Esophagus squamous epithelium (tissue), 5 donors: ENCODE measurements around the gene TANC1. TPM values are rescaled to one million over a fixed set of nuclear protein-coding genes. Genes with fewer than 3 reads are reported as not detected.
A peak's percentile ranks its signal among the peaks of the same experiment; 100 is the strongest.
"Not testable (repeated sequence)": the region's sequence is repeated elsewhere in the genome, so short reads cannot be mapped to it uniquely, and the experiment has no call there.

Source experiments
- DNase-seq: peaks from one replicate; lab custom pipeline; 2025; lab: John Stamatoyannopoulos, UW
- H3K27ac ChIP-seq, 4 donors: fragments of 200-600 bp; sonication (generic); one replicate each; pipeline ENCODE4 v1.5.1; 2016 to 2019; ENCODE audit warnings: mild to moderate bottlenecking in 1 of 4
- H3K27me3 ChIP-seq, 4 donors: fragments of 200-600 bp; sonication (generic); 1 replicate in 3 of 4; 2 replicates in 1 of 4; pipeline versions ENCODE4 v1.5.1 to v1.6.0; 2017 to 2021; ENCODE audit warnings: antibody characterized with exemption in 1 of 4
- H3K36me3 ChIP-seq, 3 donors: fragments of 200-600 bp; sonication (generic); one replicate each; pipeline ENCODE4 v1.5.1; 2016 to 2019
- H3K4me1 ChIP-seq, 3 donors: fragments of 200-600 bp; sonication (generic); one replicate each; pipeline ENCODE4 v1.5.1; 2017 to 2019
- H3K4me3 ChIP-seq, 4 donors: fragments of 200-600 bp; sonication (generic); 1 replicate in 3 of 4; 2 replicates in 1 of 4; pipeline ENCODE4 v1.5.1; 2016 to 2019; ENCODE audit warnings: mild to moderate bottlenecking in 2 of 4, moderate library complexity in 1 of 4
- H3K9me3 ChIP-seq, 3 donors: fragments of 200-600 bp; sonication (generic); one replicate each; pipeline ENCODE4 v1.5.1; 2016 to 2019
- POLR2A ChIP-seq, 4 donors: fragments of 450-650 bp; IDR thresholded peaks; one replicate each; pipeline ENCODE4 v1.6.1; 2017; ENCODE audit warnings: antibody characterized with exemption in 4 of 4, mild to moderate bottlenecking in 4 of 4, moderate library complexity in 3 of 4
- WGBS, 2 donors: methylation state at CpG; one replicate each; pipeline ENCODE4 v1.1.5; 2018; 5-methylcytosine and 5-hydroxymethylcytosine counted together
- intact Hi-C: fragments of 100-400 bp; cut with DNase I; formaldehyde crosslinking; loops from one replicate; pipeline ENCODE4 v1.15.0; 2022
- total RNA-seq, 4 donors: library from RNA; depleted of rRNA; stranded (reverse); fragments of >200 nt; gene quantifications; one replicate each; pipeline ENCODE4 v1.1.0, GENCODE V29; 2016
- TF ChIP-seq, protein P1 (sequence below), 6 experiments: fragments of 450-650 bp in 4 of 6; fragments of 200-600 bp in 2 of 6; sonication (generic) in 2 of 6; IDR thresholded peaks; one replicate each; pipeline ENCODE4 v1.5.1; 2016 to 2019; ENCODE audit warnings: antibody characterized with exemption in 6 of 6, mild to moderate bottlenecking in 4 of 6, moderate library complexity in 4 of 6
- donor health status: DM: yes; HTN: yes; CAD: no.

Gene TANC1
- total RNA-seq, 4 donors from 2014 or later: 29.4 to 54.5 (median 42.2) TPM

DNA sequence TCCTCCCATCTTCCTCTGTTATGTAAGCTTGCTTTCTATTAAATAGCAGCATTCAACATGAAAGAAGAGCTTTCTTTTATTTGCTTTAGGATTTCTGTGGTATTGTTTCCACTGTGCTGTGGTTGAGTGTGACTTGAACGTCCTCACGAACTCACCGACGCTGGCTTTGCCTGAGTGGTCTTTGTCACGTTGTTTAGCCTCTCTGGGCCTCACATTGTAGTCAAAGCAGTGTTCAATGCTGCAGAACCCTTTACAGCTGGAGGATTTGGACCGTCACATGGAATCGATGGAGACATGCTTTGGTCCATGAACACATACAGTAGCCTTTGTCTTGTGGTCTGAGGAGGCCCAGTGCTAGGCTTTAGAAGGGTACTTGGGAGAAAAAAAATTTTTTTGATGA is 66.3 kb downstream of the TANC1 start:
- 52 to 55% methylated on average over 7 of the region's 7 CpGs for WGBS, 2 donors
- DNase-seq: no peak
- H3K4me3 ChIP-seq: no peak overlapping the region
- intact Hi-C loops: loop anchor here (5.0 kb wide), 1 partner anchor 78 kb away; no protein-coding TSS in a partner anchor
- H3K27ac ChIP-seq: peak overlapping the region in 1 of 4 donors; percentile 34
- no peaks in the 10 kb centered on the region for H3K36me3 ChIP-seq
- H3K27me3 ChIP-seq: no peaks in the 10 kb centered on the region
- no peaks in the 10 kb centered on the region for H3K9me3 ChIP-seq
- peaks cover 9 to 61% (median 31%) of the 10 kb centered on the region in 3 donors for H3K4me1 ChIP-seq
- TF ChIP-seq, protein P1, sequence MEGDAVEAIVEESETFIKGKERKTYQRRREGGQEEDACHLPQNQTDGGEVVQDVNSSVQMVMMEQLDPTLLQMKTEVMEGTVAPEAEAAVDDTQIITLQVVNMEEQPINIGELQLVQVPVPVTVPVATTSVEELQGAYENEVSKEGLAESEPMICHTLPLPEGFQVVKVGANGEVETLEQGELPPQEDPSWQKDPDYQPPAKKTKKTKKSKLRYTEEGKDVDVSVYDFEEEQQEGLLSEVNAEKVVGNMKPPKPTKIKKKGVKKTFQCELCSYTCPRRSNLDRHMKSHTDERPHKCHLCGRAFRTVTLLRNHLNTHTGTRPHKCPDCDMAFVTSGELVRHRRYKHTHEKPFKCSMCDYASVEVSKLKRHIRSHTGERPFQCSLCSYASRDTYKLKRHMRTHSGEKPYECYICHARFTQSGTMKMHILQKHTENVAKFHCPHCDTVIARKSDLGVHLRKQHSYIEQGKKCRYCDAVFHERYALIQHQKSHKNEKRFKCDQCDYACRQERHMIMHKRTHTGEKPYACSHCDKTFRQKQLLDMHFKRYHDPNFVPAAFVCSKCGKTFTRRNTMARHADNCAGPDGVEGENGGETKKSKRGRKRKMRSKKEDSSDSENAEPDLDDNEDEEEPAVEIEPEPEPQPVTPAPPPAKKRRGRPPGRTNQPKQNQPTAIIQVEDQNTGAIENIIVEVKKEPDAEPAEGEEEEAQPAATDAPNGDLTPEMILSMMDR (IDR thresholded peaks at IDR 0.05): no peak
- TF ChIP-seq POLR2A (IDR thresholded peaks at IDR 0.05): no peak

DNA sequence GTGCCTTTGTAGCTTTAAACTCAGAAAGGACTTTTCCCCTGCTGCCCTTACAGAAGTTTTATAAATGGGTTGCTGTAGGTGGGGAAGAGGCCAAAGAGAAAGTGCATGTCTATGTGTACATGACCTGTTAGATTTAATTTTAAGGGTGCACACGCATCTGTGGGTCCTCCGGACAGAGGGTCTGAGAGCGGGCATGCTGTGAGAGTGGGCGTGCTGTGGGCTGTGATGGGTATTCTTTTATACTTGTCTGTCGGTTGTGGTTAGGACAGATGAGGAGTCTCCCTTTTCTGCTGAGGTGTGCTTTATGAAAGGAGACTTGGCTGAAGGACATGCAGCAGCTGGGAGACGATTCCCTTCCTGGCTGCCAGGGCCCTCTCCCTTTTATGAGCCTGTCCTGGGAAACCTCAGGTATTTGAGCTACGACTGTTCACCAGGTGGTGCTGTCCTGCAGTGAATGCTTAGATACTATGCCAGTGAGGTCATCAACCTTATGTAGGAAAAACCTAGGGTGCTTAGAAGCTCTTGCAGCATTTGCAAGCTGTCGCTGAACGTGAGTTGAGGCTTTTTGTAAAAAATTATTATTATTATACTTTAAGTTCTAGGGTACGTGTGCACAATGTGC is 67.5 kb downstream of the TANC1 start:
- Histone ChIP-seq H3K4me1 (peaks cover 4 to 57% (median 26%) of the 10 kb centered on the region in 3 donors), H3K36me3 (no peaks in the 10 kb centered on the region), H3K4me3 (no peak overlapping the region), H3K27ac (peak overlapping the region in 2 of 4 donors; percentile 35 to 41), H3K9me3 (no peaks in the 10 kb centered on the region), H3K27me3 (no peaks in the 10 kb centered on the region)
- TF ChIP-seq, protein P1 (IDR thresholded peaks at IDR 0.05): peak in 5 of 6 experiments; percentile 38 to 80 (median 53)
- TF ChIP-seq POLR2A (IDR thresholded peaks at IDR 0.05): no peak
- WGBS, 2 donors: 59 to 68% methylated on average over 9 of the region's 10 CpGs
- DNase-seq: no peak
- intact Hi-C loops: no loop called here

DNA sequence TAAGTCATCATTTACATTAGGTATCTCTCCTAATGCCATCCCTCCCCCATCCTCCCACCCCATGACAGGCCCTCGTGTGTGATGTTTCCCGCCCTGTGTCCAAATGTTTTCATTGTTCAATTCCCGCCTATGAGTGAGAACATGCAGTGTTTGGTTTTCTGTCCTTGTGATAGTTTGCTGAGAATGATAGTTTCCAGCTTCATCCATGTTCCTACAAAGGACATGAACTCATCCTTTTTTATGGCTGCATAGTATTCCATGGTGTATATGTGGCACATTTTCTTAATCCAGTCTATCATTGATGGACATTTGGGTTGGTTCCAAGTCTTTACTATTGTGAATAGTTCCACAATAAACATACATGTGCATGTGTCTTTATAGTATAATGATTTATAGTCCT is 68.0 kb downstream of the TANC1 start:
- H3K9me3 ChIP-seq, DNase-seq, H3K27ac ChIP-seq, intact Hi-C loops, H3K4me3 ChIP-seq, H3K27me3 ChIP-seq, H3K36me3 ChIP-seq: not testable (repeated sequence)
- peaks cover 7 to 57% (median 25%) of the 10 kb centered on the region in 3 donors for H3K4me1 ChIP-seq
- WGBS, 2 donors: 70 to 90% methylated on average over 3 of the region's 3 CpGs

DNA sequence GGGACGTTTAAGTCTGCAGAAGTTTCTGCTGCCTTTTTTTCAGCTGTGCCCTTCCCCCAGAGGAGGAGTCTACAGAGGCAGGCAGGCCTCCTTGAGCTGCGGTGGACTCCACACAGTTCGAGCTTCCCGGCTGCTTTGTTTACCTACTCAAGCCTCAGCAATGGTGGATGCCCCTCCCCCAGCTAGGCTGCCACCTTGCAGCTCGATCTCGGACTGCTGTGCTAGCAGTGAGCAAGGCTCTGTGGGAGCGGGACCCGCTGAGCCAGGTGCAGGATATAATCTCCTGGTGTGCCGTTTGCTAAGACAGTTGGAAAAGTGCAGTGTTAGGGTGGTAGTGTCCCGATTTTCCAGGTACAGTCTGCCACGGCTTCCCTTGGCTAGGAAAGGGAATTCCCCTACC is 72.9 kb downstream of the TANC1 start:
- WGBS, 2 donors: 60 to 88% methylated on average over 1 to 3 of the region's 11 CpGs
- H3K36me3 ChIP-seq, DNase-seq, H3K27me3 ChIP-seq, intact Hi-C loops, H3K4me3 ChIP-seq, H3K9me3 ChIP-seq: not testable (repeated sequence)
- Histone ChIP-seq H3K4me1 (peaks cover 16 to 62% (median 40%) of the 10 kb centered on the region in 3 donors), H3K27ac (peak overlapping the region; percentile 72 to 88 (median 82))

DNA sequence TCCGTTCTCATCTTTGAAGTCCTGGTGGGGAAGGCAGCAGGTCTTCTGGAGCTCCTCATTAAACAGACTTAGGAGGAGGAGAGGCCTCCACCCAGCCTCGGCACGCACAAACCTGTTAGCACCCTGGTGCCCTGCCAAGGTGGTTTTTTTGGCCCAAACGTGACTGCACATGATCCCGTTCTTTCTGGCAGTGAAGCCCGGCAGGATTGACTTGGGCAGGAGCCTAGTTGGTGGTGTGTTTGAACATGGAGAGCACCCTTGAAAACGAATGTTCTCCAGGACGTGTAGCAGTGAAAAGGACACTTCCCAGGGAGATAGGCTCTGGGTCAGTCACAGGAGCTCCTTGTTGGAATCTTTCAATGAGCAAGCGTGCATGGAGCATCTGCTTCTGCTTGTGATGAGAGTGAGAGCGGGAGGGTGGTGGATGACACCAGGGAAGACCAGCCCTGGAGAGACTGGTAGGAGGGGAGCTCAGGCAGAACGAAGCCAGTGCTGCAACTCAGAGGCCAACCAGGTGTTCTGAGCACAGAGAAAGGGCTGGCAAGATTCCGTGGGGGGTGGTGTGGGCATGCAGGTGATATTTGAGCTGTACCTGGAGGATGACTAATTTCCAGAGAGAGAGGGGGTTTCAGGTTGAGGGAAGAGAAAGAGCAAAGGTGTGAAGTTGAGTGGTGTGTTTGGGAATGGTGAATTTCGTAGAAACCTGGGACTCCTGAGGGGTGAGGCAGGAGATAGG is 73.8 kb downstream of the TANC1 start:
- no peak for DNase-seq
- WGBS, 2 donors: 50 to 55% methylated on average over 11 to 13 of the region's 13 CpGs
- peaks cover 16 to 71% (median 49%) of the 10 kb centered on the region in 3 donors for H3K4me1 ChIP-seq
- H3K4me3 ChIP-seq: no peak overlapping the region
- peaks cover 0 to 7% (median 0%) of the 10 kb centered on the region in 3 donors for H3K36me3 ChIP-seq
- no peaks in the 10 kb centered on the region for H3K27me3 ChIP-seq
- no peak for TF ChIP-seq POLR2A (IDR thresholded peaks at IDR 0.05)
- TF ChIP-seq, protein P1 (IDR thresholded peaks at IDR 0.05): no peak
- H3K27ac ChIP-seq: peak overlapping the region; percentile 72 to 88 (median 82)
- intact Hi-C loops: no loop called here
- H3K9me3 ChIP-seq: no peaks in the 10 kb centered on the region

DNA sequence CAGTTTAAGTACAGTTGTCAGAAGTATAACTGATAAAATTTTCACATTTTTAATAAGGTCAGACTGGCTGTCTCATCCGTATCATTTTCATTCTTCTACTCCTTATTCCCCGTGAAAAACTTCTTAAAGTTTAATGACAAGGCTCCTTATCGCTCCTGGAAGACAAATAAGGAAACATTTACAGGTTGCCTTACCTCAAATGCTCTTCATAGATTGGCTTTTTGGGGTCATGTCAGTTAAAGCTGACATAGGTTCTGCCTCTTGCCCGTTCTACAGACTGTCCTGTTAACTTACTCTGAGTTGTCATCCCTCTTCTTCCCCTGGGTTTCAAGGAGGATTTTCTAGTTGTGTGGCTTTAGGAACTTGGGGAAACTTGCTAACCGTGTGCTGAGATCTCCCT is 75.3 kb downstream of the TANC1 start:
- Histone ChIP-seq H3K9me3 (no peaks in the 10 kb centered on the region), H3K27ac (peak overlapping the region; percentile 78 to 88 (median 84)), H3K27me3 (no peaks in the 10 kb centered on the region), H3K4me1 (peaks cover 16 to 82% (median 52%) of the 10 kb centered on the region in 3 donors), H3K36me3 (peaks cover 0 to 7% (median 0%) of the 10 kb centered on the region in 3 donors), H3K4me3 (no peak overlapping the region)
- intact Hi-C loops: no loop called here
- no peak for DNase-seq
- 65 to 75% methylated on average over 5 of the region's 5 CpGs for WGBS, 2 donors
- TF ChIP-seq, protein P1 (IDR thresholded peaks at IDR 0.05): no peak
- TF ChIP-seq POLR2A (IDR thresholded peaks at IDR 0.05): no peak
